GM21515 (cell line): ENCODE data around the gene GRK4.
"Not testable (repeated sequence)": the region's sequence is repeated elsewhere in the genome, so short reads cannot be mapped to it uniquely, and the experiment has no call there.

Experiments used
- ATAC-seq: cut with Tn5 transposase; IDR thresholded peaks from one replicate; pipeline ENCODE4 v1.9.1; 2021; ENCODE audit not compliant: unreplicated experiment

GRK4 gene

GRCh38 chr4:2963175-2963965 lies at the start of gene GRK4, which contains the start of gene NOP14:
TSS of gene GRK4 (plus strand) at chr4:2963571. CDS start at chr4:2964071, 500 bp downstream.
TSS of gene NOP14 (minus strand) at chr4:2963406. CDS start at chr4:2963319, 87 bp downstream.
- peak; percentile 87 for ATAC-seq

GRCh38 chr4:2914256-2915126 lies 48.9 kb upstream of the GRK4 start:
- ATAC-seq, result no peak

GRCh38 chr4:2915789-2916188 lies 47.6 kb upstream of the GRK4 start:
- no peak for ATAC-seq

- not testable (repeated sequence) for ATAC-seq
These were observed 46.7 kb upstream of the GRK4 start for GRCh38 chr4:2916696-2917095.

GRCh38 chr4:2918300-2918699 lies 45.1 kb upstream of the GRK4 start:
- ATAC-seq, result not testable (repeated sequence)

- ATAC-seq, result not testable (repeated sequence)
These were observed 44.7 kb upstream of the GRK4 start for GRCh38 chr4:2918714-2919113.

GRCh38 chr4:2922453-2923101 lies 40.8 kb upstream of the GRK4 start:
- not testable (repeated sequence) for ATAC-seq

GRCh38 chr4:2923141-2923551 lies 40.2 kb upstream of the GRK4 start:
- no peak for ATAC-seq

- no peak for ATAC-seq
These were observed 39.6 kb upstream of the GRK4 start for GRCh38 chr4:2923668-2924173.

- ATAC-seq, result no peak
These were observed 39.1 kb upstream of the GRK4 start for GRCh38 chr4:2924286-2924685.

- ATAC-seq, result no peak
These were observed 38.5 kb upstream of the GRK4 start for GRCh38 chr4:2924765-2925301.

- ATAC-seq, result no peak
These were observed 37.9 kb upstream of the GRK4 start for GRCh38 chr4:2925496-2925895.

GRCh38 chr4:2925931-2926860 lies 37.2 kb upstream of the GRK4 start:
- no peak for ATAC-seq

GRCh38 chr4:2927016-2927695 lies 36.2 kb upstream of the GRK4 start:
- ATAC-seq, result no peak

- no peak for ATAC-seq
These were observed 35.7 kb upstream of the GRK4 start for GRCh38 chr4:2927696-2928075.

- ATAC-seq, result no peak
These were observed 34.9 kb upstream of the GRK4 start for GRCh38 chr4:2928242-2929176.

- ATAC-seq, result no peak
These were observed 33.9 kb upstream of the GRK4 start for GRCh38 chr4:2929469-2929868.

- no peak for ATAC-seq
These were observed 33.1 kb upstream of the GRK4 start for GRCh38 chr4:2930135-2930757.
